Panc1 (cell line): ENCODE measurements around the gene PLPP7.

Experiments
- CTCF ChIP-seq: fragments of 450-650 bp; IDR thresholded peaks from 2 replicates; pipeline ENCODE4 v1.5.1; 2017; ENCODE audit warnings: mild to moderate bottlenecking
- POLR2AphosphoS5 ChIP-seq: IDR thresholded peaks from 2 replicates; pipeline ENCODE4 v1.6.1; 2012; ENCODE audit warnings: mild to moderate bottlenecking, low read depth, low read length, moderate library complexity
- SIN3A ChIP-seq: IDR thresholded peaks from 2 replicates; pipeline ENCODE4 v1.6.1; 2012; ENCODE audit warnings: low read depth, mild to moderate bottlenecking, low read length, moderate library complexity, borderline replicate concordance; ENCODE audit not compliant: insufficient read depth

DNA sequence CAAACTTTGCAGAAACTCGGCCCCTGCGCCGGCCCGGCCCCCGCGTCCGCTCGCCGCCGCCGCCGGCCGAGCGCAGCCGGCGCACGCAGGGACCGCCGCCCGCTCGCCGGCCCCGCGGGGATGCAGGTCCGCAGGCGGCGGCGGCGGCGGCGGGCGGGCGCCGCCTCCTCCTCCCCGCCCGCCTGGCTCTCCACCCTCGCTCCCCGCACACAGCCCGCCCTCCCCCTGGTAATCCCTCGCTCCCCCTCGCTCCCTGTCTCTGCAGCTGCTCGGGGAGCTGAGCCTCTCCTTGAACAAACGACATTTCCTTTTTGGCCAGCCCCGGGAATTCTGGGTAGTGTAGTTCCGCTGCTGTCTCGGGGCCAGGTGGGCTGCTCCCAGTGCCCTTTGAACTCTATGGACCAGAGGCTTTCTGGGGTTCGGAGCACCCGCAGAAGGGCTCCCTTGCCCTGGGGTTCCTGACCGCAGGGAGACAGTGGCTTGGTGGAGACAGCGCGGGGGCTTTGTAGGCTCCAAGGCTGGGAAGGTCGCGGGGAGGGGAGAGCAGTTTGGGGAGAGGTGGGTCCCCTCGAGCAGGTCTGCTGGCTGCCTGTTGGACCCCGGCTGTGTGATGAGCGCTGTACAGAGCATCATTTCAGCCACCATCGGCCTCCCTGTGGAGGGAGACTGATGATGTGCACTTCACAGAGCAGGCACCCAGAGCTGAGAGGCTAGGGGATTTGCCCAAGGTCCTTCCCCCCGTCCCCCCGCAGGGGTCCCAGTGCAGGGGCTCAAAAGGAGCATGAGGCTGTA, 11.4 kb upstream of the PLPP7 start:
- TF ChIP-seq CTCF = no peak
- no peak for TF ChIP-seq SIN3A
- TF ChIP-seq POLR2AphosphoS5 = no peak
